ENCODE results near the gene SYCP3.

The SYCP3 gene

DNA sequence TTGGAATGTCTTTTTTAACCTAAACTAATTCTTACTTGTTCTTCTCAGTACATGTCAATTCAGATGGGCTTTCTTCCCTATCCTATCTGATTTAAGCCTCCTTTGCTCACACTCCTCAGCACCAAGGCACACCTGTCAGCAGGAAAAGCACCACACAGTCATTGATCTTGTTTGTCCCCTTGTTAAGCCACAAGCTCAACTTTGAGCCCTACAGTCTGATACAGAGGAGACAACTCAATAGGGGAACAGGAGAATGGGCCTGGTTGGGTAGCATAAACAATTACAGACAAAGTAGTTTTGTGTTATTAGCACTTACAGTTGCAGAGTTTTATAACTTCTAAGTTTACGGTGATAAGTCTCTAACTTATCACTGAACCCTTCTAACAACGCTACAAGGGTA lies 29.5 kb upstream of the SYCP3 start:
- Histone ChIP-seq H3K27ac (ENCODE audit: low read depth, low read length) (no peak overlapping the region), H3K4me1 (ENCODE audit: control insufficient read depth, low read length) (peaks cover 29% of the 10 kb centered on the region), H3K9me2 (replicated peaks; ENCODE audit: control insufficient read depth, low read length) (no peaks in the 10 kb centered on the region), H3K9me3 (ENCODE audit: control insufficient read depth, insufficient read depth, low read length) (no peaks in the 10 kb centered on the region), H3K36me3 (ENCODE audit: control insufficient read depth, low read length) (peaks cover 8% of the 10 kb centered on the region), H3F3A (ENCODE audit: control insufficient read depth, insufficient read depth) (peaks cover 12% of the 10 kb centered on the region), H3K4me2 (ENCODE audit: low read length) (no peak overlapping the region), H3K27me3 (ENCODE audit: control insufficient read depth, low read length) (no peaks in the 10 kb centered on the region), H3K4me3 (ENCODE audit: low read length) (no peak overlapping the region), H4K20me1 (ENCODE audit: control insufficient read depth, insufficient read depth, low read depth, low read length) (no peaks in the 10 kb centered on the region), H3K79me2 (ENCODE audit: control insufficient read depth, low read length) (no peaks in the 10 kb centered on the region)
- TF ChIP-seq EZH2phosphoT487 (IDR thresholded peaks at IDR 0.05; ENCODE audit: borderline replicate concordance, low read length), result no peak

DNA sequence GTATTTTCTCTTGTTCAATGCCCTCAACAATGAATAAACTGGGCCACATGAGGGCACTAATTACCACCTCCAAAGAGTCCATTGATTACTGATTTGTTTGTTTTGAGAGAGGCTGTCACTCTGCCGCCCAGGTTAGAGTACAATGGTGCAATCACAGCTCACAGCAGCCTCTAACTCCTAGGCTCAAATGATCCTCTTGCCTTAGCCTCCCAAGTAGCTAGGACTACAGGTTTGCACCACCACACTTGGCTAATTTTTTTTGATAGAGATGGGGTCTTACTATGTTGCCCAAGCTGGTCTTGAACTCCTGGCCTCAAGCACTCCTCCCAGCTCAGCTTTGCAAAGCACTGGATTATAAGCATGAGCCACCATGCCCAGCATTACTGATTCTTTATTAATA lies 28.3 kb upstream of the SYCP3 start:
- Histone ChIP-seq H3K4me3 (ENCODE audit: low read length) (no peak overlapping the region), H3F3A (ENCODE audit: control insufficient read depth, insufficient read depth) (peaks cover 9% of the 10 kb centered on the region), H3K9me3 (ENCODE audit: control insufficient read depth, insufficient read depth, low read length) (no peaks in the 10 kb centered on the region), H3K27ac (ENCODE audit: low read depth, low read length) (no peak overlapping the region), H3K9me2 (replicated peaks; ENCODE audit: control insufficient read depth, low read length) (no peaks in the 10 kb centered on the region), H3K4me2 (ENCODE audit: low read length) (no peak overlapping the region), H3K27me3 (ENCODE audit: control insufficient read depth, low read length) (no peaks in the 10 kb centered on the region), H3K4me1 (ENCODE audit: control insufficient read depth, low read length) (peaks cover 18% of the 10 kb centered on the region), H3K79me2 (ENCODE audit: control insufficient read depth, low read length) (no peaks in the 10 kb centered on the region), H3K36me3 (ENCODE audit: control insufficient read depth, low read length) (peaks cover 8% of the 10 kb centered on the region), H4K20me1 (ENCODE audit: control insufficient read depth, insufficient read depth, low read depth, low read length) (no peaks in the 10 kb centered on the region)
- no peak for TF ChIP-seq EZH2phosphoT487 (IDR thresholded peaks at IDR 0.05; ENCODE audit: borderline replicate concordance, low read length)
- TF ChIP-seq, protein P1, sequence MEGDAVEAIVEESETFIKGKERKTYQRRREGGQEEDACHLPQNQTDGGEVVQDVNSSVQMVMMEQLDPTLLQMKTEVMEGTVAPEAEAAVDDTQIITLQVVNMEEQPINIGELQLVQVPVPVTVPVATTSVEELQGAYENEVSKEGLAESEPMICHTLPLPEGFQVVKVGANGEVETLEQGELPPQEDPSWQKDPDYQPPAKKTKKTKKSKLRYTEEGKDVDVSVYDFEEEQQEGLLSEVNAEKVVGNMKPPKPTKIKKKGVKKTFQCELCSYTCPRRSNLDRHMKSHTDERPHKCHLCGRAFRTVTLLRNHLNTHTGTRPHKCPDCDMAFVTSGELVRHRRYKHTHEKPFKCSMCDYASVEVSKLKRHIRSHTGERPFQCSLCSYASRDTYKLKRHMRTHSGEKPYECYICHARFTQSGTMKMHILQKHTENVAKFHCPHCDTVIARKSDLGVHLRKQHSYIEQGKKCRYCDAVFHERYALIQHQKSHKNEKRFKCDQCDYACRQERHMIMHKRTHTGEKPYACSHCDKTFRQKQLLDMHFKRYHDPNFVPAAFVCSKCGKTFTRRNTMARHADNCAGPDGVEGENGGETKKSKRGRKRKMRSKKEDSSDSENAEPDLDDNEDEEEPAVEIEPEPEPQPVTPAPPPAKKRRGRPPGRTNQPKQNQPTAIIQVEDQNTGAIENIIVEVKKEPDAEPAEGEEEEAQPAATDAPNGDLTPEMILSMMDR (IDR thresholded peaks at IDR 0.05; ENCODE audit: low read depth, low read length, poor library complexity, severe bottlenecking), result peak; percentile 28

DNA sequence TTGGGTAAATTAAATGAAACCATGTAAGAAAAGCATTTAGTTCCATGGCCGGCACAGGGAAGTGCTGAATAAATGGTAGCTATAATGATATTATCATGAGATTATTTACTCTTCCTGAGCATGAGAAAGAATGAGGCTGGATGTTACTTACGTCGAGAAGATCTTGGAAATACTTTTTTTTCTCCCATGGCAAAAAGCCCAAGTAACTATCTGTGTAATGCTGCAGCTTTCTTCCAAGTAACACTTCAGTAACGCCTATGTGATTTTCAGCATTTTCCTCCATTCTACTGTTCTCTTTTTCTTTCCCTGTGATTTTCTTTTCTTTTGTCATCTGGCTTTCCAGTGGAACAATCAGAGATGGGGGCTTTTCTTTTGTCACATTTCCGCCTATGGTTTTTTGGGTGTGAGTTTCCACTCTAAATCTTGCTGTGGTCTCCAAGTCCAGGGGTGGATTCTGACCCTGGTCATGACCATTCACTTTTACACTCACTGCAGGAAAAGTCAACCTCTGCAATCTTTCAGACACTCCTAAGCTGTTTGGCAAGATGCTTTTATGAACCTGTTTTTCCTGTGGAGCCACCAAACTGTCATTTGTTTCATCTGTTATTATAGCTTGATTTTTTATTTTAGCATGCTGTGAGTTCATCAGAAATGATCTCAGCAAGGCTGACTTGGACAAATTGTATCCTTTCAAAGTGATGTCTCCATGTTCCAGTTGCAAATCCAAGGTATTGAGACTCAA lies 25.0 kb upstream of the SYCP3 start:
- Histone ChIP-seq H3K4me1 (ENCODE audit: control insufficient read depth, low read length) (peaks cover 8% of the 10 kb centered on the region), H3K9me3 (ENCODE audit: control insufficient read depth, insufficient read depth, low read length) (no peaks in the 10 kb centered on the region), H4K20me1 (ENCODE audit: control insufficient read depth, insufficient read depth, low read depth, low read length) (no peaks in the 10 kb centered on the region), H3K27ac (ENCODE audit: low read depth, low read length) (no peak overlapping the region), H3K36me3 (ENCODE audit: control insufficient read depth, low read length) (peaks cover 11% of the 10 kb centered on the region), H3K9me2 (replicated peaks; ENCODE audit: control insufficient read depth, low read length) (no peaks in the 10 kb centered on the region), H3K4me2 (ENCODE audit: low read length) (no peak overlapping the region), H3K4me3 (ENCODE audit: low read length) (no peak overlapping the region), H3K27me3 (ENCODE audit: control insufficient read depth, low read length) (no peaks in the 10 kb centered on the region), H3K79me2 (ENCODE audit: control insufficient read depth, low read length) (no peaks in the 10 kb centered on the region), H3F3A (ENCODE audit: control insufficient read depth, insufficient read depth) (no peaks in the 10 kb centered on the region; the same call in 1 of the 2 replicates)
- TF ChIP-seq, protein P1 (IDR thresholded peaks at IDR 0.05; ENCODE audit: low read depth, low read length, poor library complexity, severe bottlenecking), result no peak
- TF ChIP-seq EZH2phosphoT487 (IDR thresholded peaks at IDR 0.05; ENCODE audit: borderline replicate concordance, low read length), result no peak

DNA sequence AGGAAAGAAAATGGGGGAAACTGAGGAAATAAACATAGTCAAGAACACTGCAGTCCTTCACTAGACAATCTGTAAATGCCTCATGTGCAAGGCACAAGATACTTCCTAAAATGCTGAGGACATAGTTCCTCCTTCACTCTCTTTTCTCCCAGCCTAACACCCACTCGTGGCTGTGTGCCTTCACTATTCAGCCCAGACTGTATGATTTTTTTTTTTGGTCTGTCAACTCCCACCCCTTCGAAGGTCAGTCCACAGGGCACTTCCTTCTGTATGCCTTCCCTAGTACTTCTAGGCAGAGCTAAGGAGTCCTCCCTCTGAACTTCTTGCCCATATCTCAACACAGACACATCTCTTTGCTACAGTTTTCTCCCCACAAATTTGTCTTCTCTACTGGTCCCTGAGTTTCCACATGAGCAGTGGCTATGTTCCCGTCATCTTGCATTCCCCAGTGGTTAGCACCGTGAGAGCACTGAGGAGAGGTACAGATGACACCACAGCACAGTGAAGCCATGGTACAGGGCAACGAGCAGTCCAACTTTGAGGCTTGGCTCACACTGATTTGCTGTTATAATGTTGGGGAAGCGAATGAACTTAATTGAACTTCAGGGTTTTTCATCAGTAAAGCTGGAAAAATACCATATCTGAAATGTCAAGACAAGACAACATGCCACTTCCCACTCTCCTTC lies 24.1 kb upstream of the SYCP3 start:
- no peaks in the 10 kb centered on the region; the same call in 1 of the 2 replicates for H3F3A ChIP-seq (ENCODE audit: control insufficient read depth, insufficient read depth)
- no peaks in the 10 kb centered on the region for H3K9me2 ChIP-seq (replicated peaks; ENCODE audit: control insufficient read depth, low read length)
- H3K36me3 ChIP-seq (ENCODE audit: control insufficient read depth, low read length), result peaks cover 14% of the 10 kb centered on the region
- no peak overlapping the region for H3K27ac ChIP-seq (ENCODE audit: low read depth, low read length)
- no peaks in the 10 kb centered on the region for H3K9me3 ChIP-seq (ENCODE audit: control insufficient read depth, insufficient read depth, low read length)
- H4K20me1 ChIP-seq (ENCODE audit: control insufficient read depth, insufficient read depth, low read depth, low read length), result no peaks in the 10 kb centered on the region
- H3K4me3 ChIP-seq (ENCODE audit: low read length), result no peak overlapping the region
- no peaks in the 10 kb centered on the region for H3K27me3 ChIP-seq (ENCODE audit: control insufficient read depth, low read length)
- peaks cover 8% of the 10 kb centered on the region for H3K4me1 ChIP-seq (ENCODE audit: control insufficient read depth, low read length)
- H3K4me2 ChIP-seq (ENCODE audit: low read length), result no peak overlapping the region
- TF ChIP-seq, protein P1 (IDR thresholded peaks at IDR 0.05; ENCODE audit: low read depth, low read length, poor library complexity, severe bottlenecking), result no peak
- no peak for TF ChIP-seq EZH2phosphoT487 (IDR thresholded peaks at IDR 0.05; ENCODE audit: borderline replicate concordance, low read length)
- H3K79me2 ChIP-seq (ENCODE audit: control insufficient read depth, low read length), result no peaks in the 10 kb centered on the region
